Measurements from ENCODE around the gene IDS. TPM values are rescaled to one million over a fixed set of nuclear protein-coding genes. Genes with fewer than 3 reads are reported as not detected.
"Not testable (repeated sequence)": the region's sequence is repeated elsewhere in the genome, so short reads cannot be mapped to it uniquely, and the experiment has no call there.

The IDS gene
- total RNA-seq, 2 donors from 2014 or later: 35.4 to 77.8 TPM

GRCh38 chrX:149534926-149535602 is 30.0 kb upstream of the IDS start:
- peak overlapping the region; percentile 27 to 60 for H3K27ac Mint-ChIP-seq
- ATAC-seq; H3K36me3 Mint-ChIP-seq; DNase-seq (ENCODE audit: low spot score in 2 of 2); H3K9me3 Mint-ChIP-seq: not testable (repeated sequence)

GRCh38 chrX:149533999-149534398 is 28.9 kb upstream of the IDS start:
- H3K27ac Mint-ChIP-seq; DNase-seq (ENCODE audit: low spot score in 2 of 2); ATAC-seq; H3K36me3 Mint-ChIP-seq; H3K9me3 Mint-ChIP-seq: not testable (repeated sequence)

- not testable (repeated sequence) for H3K36me3 Mint-ChIP-seq; ATAC-seq; H3K27ac Mint-ChIP-seq; H3K9me3 Mint-ChIP-seq; DNase-seq (ENCODE audit: low spot score in 2 of 2)
These were observed 27.8 kb upstream of the IDS start for GRCh38 chrX:149532868-149533267.

- peak overlapping the region in 1 of 2 donors; percentile 95 for H3K27ac Mint-ChIP-seq
These were observed 26.5 kb upstream of the IDS start for GRCh38 chrX:149531599-149531998.

GRCh38 chrX:149528381-149528780 is 23.3 kb upstream of the IDS start:
- Mint-ChIP-seq H3K27ac (no peak overlapping the region), H3K36me3 (no peaks in the 10 kb centered on the region), H3K9me3 (no peaks in the 10 kb centered on the region)
- DNase-seq (ENCODE audit: low spot score in 2 of 2): no peak
- ATAC-seq: no peak

More at GRCh38 chrX:149531599-149531998, 26.5 kb upstream of the IDS start:
- H3K9me3 Mint-ChIP-seq: no peaks in the 10 kb centered on the region
- no peak for DNase-seq (ENCODE audit: low spot score in 2 of 2)
- ATAC-seq: peak; percentile 36 to 72
- no peaks in the 10 kb centered on the region for H3K36me3 Mint-ChIP-seq

GRCh38 chrX:149527705-149528104 is 22.6 kb upstream of the IDS start:
- ATAC-seq (peak; percentile 14 to 21), DNase-seq (ENCODE audit: low spot score in 2 of 2) (no peak)
- Mint-ChIP-seq H3K27ac (peak overlapping the region in 1 of 2 donors; percentile 12), H3K36me3 (no peaks in the 10 kb centered on the region), H3K9me3 (no peaks in the 10 kb centered on the region)

GRCh38 chrX:149526318-149527033 is 21.4 kb upstream of the IDS start:
- not testable (repeated sequence) for H3K36me3 Mint-ChIP-seq; DNase-seq (ENCODE audit: low spot score in 2 of 2); H3K9me3 Mint-ChIP-seq; ATAC-seq
- H3K27ac Mint-ChIP-seq: peak overlapping the region; percentile 48 to 86

- not testable (repeated sequence) for H3K9me3 Mint-ChIP-seq; H3K36me3 Mint-ChIP-seq; DNase-seq (ENCODE audit: low spot score in 2 of 2)
- ATAC-seq: peak; percentile 46
- peak overlapping the region; percentile 48 to 74 for H3K27ac Mint-ChIP-seq
These were observed 20.8 kb upstream of the IDS start for GRCh38 chrX:149525903-149526302.

GRCh38 chrX:149525389-149525788 is 20.3 kb upstream of the IDS start:
- H3K27ac Mint-ChIP-seq: peak overlapping the region; percentile 48 to 74
- DNase-seq (ENCODE audit: low spot score in 2 of 2) (peak; percentile 41 to 64), ATAC-seq (peak; percentile 92 to 95)
- H3K9me3 Mint-ChIP-seq, H3K36me3 Mint-ChIP-seq: not testable (repeated sequence)

GRCh38 chrX:149522916-149523315 is 17.8 kb upstream of the IDS start:
- DNase-seq (ENCODE audit: low spot score in 2 of 2): no peak
- H3K27ac Mint-ChIP-seq: no peak overlapping the region
- no peaks in the 10 kb centered on the region for H3K36me3 Mint-ChIP-seq
- H3K9me3 Mint-ChIP-seq: no peaks in the 10 kb centered on the region
- no peak for ATAC-seq

GRCh38 chrX:149521438-149521837 is 16.3 kb upstream of the IDS start:
- no peak for DNase-seq (ENCODE audit: low spot score in 2 of 2)
- no peaks in the 10 kb centered on the region for H3K9me3 Mint-ChIP-seq
- ATAC-seq: no peak
- H3K36me3 Mint-ChIP-seq: no peaks in the 10 kb centered on the region
- H3K27ac Mint-ChIP-seq: no peak overlapping the region

- H3K27ac Mint-ChIP-seq; H3K9me3 Mint-ChIP-seq; DNase-seq (ENCODE audit: low spot score in 2 of 2); H3K36me3 Mint-ChIP-seq; ATAC-seq: not testable (repeated sequence)
These were observed 15.7 kb upstream of the IDS start for GRCh38 chrX:149520636-149521277.

- Mint-ChIP-seq H3K36me3 (no peaks in the 10 kb centered on the region), H3K9me3 (no peaks in the 10 kb centered on the region), H3K27ac (no peak overlapping the region)
- DNase-seq (ENCODE audit: low spot score in 2 of 2) (no peak), ATAC-seq (no peak)
These were observed 13.1 kb upstream of the IDS start for GRCh38 chrX:149518236-149518635.

GRCh38 chrX:149517308-149517707 is 12.2 kb upstream of the IDS start:
- Mint-ChIP-seq H3K36me3 (no peaks in the 10 kb centered on the region), H3K27ac (no peak overlapping the region), H3K9me3 (no peaks in the 10 kb centered on the region)
- no peak for ATAC-seq
- DNase-seq (ENCODE audit: low spot score in 2 of 2): no peak

GRCh38 chrX:149516604-149517003 is 11.5 kb upstream of the IDS start:
- Mint-ChIP-seq H3K27ac (no peak overlapping the region), H3K9me3 (no peaks in the 10 kb centered on the region), H3K36me3 (no peaks in the 10 kb centered on the region)
- ATAC-seq (no peak), DNase-seq (ENCODE audit: low spot score in 2 of 2) (no peak)

- Mint-ChIP-seq H3K36me3 (no peaks in the 10 kb centered on the region), H3K27ac (no peak overlapping the region), H3K9me3 (no peaks in the 10 kb centered on the region)
- DNase-seq (ENCODE audit: low spot score in 2 of 2): no peak
- no peak for ATAC-seq
These were observed 11.0 kb upstream of the IDS start for GRCh38 chrX:149515954-149516602.

- H3K36me3 Mint-ChIP-seq: no peaks in the 10 kb centered on the region
- ATAC-seq (peak; percentile 31 to 37), DNase-seq (ENCODE audit: low spot score in 2 of 2) (no peak)
- H3K9me3 Mint-ChIP-seq: no peaks in the 10 kb centered on the region
- no peak overlapping the region for H3K27ac Mint-ChIP-seq
These were observed 8.8 kb upstream of the IDS start for GRCh38 chrX:149513825-149514428.

Measured in activated naive CD4-positive, alpha-beta T cell treated with anti-CD3 and anti-CD28 coated beads, Interleukin-2, amount 50 U/mL, for 72 hours (primary cell).